Cardiac muscle cell (in vitro differentiated cells and primary cell): Measurements from ENCODE around the gene ECHDC1. TPM values are rescaled to one million over a fixed set of nuclear protein-coding genes. Genes with fewer than 3 reads are reported as not detected.
A peak's percentile ranks its signal among the peaks of the same experiment; 100 is the strongest.
"Not testable (repeated sequence)": the region's sequence is repeated elsewhere in the genome, so short reads cannot be mapped to it uniquely, and the experiment has no call there.

Source experiments
- DNase-seq, 2 donors: peaks; one replicate each; pipeline versions ENCODE4 v3.0.0 to v3.0.0-alpha.2; 2010 to 2017; ENCODE audit warnings: low read depth in 1 of 2, low spot score in 1 of 2
- H3K27ac ChIP-seq: fragments of 200-600 bp; sonication (generic); 2 replicates; pipeline ENCODE4 v1.5.1; 2016
- H3K27me3 ChIP-seq: fragments of 200-600 bp; sonication (generic); 2 replicates; pipeline ENCODE4 v1.6.0; 2016; ENCODE audit warnings: control low read depth
- H3K36me3 ChIP-seq: fragments of 200-600 bp; sonication (generic); 2 replicates; pipeline ENCODE4 v1.5.1; 2016; ENCODE audit warnings: control low read depth
- H3K4me1 ChIP-seq: fragments of 200-600 bp; sonication (generic); 2 replicates; pipeline ENCODE4 v1.8.1; 2017; ENCODE audit warnings: low read depth, mild to moderate bottlenecking, mixed run types
- H3K4me3 ChIP-seq: fragments of 200-600 bp; sonication (generic); 2 replicates; pipeline ENCODE4 v1.5.1; 2016; ENCODE audit warnings: mild to moderate bottlenecking
- H3K9me3 ChIP-seq: fragments of 200-600 bp; sonication (generic); 2 replicates; pipeline ENCODE4 v1.5.1; 2017; ENCODE audit warnings: low read depth, mild to moderate bottlenecking, control low read depth
- polyA plus RNA-seq: library from polyadenylated mRNA; unstranded; fragments of >200 nt; fragmentation: Nextera tagmentation; extraction: Ambion mirVana; gene quantifications from 2 replicates; pipeline ENCODE4 v1.2.1, GENCODE V29; 2016
- total RNA-seq: library from RNA; depleted of rRNA; stranded (reverse); fragments of >200 nt; gene quantifications from 2 replicates; pipeline ENCODE4 v1.2.3, GENCODE V29; 2016
- TF ChIP-seq, protein P1 (sequence below): IDR thresholded peaks from 2 replicates; pipeline ENCODE4 v1.5.1; 2012; ENCODE audit warnings: low read depth, mild to moderate bottlenecking, low read length

The ECHDC1 gene
- total and polyA plus RNA-seq, 2 experiments from 2014 or later, result 36.1 to 68.4 TPM

GRCh38 chr6:127385668-127386430 is 42.4 kb upstream of the ECHDC1 start:
- DNase-seq, result no peak
- Histone ChIP-seq H3K27me3 (no peaks in the 10 kb centered on the region), H3K4me3 (no peak overlapping the region), H3K9me3 (no peaks in the 10 kb centered on the region), H3K27ac (no peak overlapping the region), H3K36me3 (no peaks in the 10 kb centered on the region), H3K4me1 (peaks cover 4% of the 10 kb centered on the region)
- TF ChIP-seq, protein P1, sequence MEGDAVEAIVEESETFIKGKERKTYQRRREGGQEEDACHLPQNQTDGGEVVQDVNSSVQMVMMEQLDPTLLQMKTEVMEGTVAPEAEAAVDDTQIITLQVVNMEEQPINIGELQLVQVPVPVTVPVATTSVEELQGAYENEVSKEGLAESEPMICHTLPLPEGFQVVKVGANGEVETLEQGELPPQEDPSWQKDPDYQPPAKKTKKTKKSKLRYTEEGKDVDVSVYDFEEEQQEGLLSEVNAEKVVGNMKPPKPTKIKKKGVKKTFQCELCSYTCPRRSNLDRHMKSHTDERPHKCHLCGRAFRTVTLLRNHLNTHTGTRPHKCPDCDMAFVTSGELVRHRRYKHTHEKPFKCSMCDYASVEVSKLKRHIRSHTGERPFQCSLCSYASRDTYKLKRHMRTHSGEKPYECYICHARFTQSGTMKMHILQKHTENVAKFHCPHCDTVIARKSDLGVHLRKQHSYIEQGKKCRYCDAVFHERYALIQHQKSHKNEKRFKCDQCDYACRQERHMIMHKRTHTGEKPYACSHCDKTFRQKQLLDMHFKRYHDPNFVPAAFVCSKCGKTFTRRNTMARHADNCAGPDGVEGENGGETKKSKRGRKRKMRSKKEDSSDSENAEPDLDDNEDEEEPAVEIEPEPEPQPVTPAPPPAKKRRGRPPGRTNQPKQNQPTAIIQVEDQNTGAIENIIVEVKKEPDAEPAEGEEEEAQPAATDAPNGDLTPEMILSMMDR, result no peak

DNA sequence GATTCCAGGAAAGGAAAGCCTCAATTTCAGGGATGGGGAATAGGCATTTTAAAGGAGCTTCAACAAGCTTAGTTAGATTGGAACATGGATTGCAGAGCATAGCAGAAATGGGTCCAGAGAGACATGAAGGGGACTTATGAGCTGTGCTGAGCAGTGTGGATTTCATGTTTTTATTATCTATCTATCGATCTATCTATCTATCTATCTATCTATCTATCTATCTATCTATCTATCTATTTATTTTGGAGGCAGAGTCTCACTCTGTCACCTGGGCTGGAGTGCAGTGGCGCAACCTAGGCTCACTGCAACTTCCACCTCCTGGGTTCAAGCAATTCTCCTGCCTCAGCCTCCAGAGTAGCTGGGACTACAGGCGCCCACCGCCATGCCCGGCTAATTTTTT is 41.4 kb upstream of the ECHDC1 start:
- not testable (repeated sequence) for H3K27me3 ChIP-seq, DNase-seq, H3K4me3 ChIP-seq, H3K4me1 ChIP-seq, H3K9me3 ChIP-seq, H3K27ac ChIP-seq, H3K36me3 ChIP-seq

DNA sequence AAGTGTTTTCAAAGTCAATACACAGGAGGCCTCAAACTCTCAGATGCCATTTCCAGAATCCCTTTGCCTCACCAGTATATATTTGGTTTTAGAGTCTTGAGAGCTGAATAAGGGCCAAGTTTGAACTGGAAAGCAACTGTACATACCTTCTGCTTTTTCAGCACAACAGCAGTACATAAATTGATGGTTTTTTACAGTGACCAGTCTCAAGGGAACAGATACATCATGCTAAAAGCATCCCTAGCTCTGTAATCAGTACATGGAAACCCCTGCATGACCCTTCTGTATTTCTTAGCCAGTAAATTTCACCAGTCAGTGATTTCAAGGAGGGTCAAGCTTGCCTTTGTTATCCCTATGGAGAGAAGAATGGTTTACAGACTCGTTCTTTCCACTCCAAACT is 40.6 kb upstream of the ECHDC1 start:
- DNase-seq, result peak in 1 of 2 donors; percentile 57
- H3K27ac ChIP-seq, result no peak overlapping the region
- TF ChIP-seq, protein P1, result no peak
- no peaks in the 10 kb centered on the region for H3K27me3 ChIP-seq
- H3K4me1 ChIP-seq, result peaks cover 4% of the 10 kb centered on the region
- no peaks in the 10 kb centered on the region for H3K9me3 ChIP-seq
- no peak overlapping the region for H3K4me3 ChIP-seq
- H3K36me3 ChIP-seq, result no peaks in the 10 kb centered on the region

- H3K27ac ChIP-seq, result no peak overlapping the region
- TF ChIP-seq, protein P1, result no peak
- DNase-seq, result no peak
Observed at GRCh38 chr6:127382413-127382812, 39.0 kb upstream of the ECHDC1 start.

DNA sequence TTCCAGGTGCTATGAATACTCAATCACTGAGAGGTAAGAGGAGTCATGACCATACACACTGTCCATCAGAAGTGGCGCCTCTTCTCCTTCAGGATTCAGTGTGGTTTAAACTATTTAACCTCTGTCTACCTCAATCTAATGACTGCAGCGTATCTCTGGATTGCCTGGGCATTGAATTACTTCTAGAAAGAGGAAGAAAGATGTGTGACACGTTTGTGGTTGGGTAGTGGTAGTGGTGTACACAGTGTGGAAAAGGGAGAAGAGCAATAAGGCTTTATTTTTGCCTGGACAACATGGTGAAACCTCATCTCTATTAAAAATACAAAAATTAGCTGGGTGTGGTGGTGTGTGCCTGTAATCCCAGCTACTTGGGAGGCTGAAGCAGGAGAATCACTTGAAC is 38.0 kb upstream of the ECHDC1 start:
- DNase-seq, result no peak
- no peaks in the 10 kb centered on the region for H3K27me3 ChIP-seq
- no peaks in the 10 kb centered on the region for H3K9me3 ChIP-seq
- TF ChIP-seq, protein P1, result no peak
- H3K4me1 ChIP-seq, result no peaks in the 10 kb centered on the region
- no peak overlapping the region for H3K4me3 ChIP-seq
- no peak overlapping the region for H3K27ac ChIP-seq
- no peaks in the 10 kb centered on the region for H3K36me3 ChIP-seq

More at GRCh38 chr6:127382413-127382812, 39.0 kb upstream of the ECHDC1 start:
- H3K9me3 ChIP-seq, result no peaks in the 10 kb centered on the region
- H3K4me3 ChIP-seq, result no peak overlapping the region
- H3K36me3 ChIP-seq, result no peaks in the 10 kb centered on the region
- no peaks in the 10 kb centered on the region for H3K4me1 ChIP-seq
- no peaks in the 10 kb centered on the region for H3K27me3 ChIP-seq

DNA sequence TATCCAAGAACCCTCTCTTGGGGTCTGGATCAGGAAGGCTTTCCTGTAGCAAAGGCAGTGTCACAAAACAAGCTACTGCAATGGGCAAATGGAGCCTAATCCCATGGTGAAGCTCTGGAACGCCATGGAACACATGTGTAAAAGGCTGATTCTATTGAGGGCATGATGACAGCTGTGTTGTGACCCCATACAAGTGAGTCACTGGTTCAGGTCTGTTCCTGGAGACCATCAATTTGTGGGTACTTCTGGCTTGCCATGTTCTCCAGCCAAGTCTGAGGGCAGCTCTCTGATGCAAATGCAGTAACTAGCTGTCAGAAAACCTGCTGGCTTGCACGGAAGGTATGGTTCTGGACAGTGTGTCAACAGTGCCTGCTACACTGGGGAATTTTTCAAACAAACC is 33.3 kb upstream of the ECHDC1 start:
- TF ChIP-seq, protein P1, result no peak
- Histone ChIP-seq H3K9me3 (no peaks in the 10 kb centered on the region), H3K4me3 (no peak overlapping the region), H3K27ac (no peak overlapping the region), H3K4me1 (no peaks in the 10 kb centered on the region), H3K27me3 (no peaks in the 10 kb centered on the region), H3K36me3 (no peaks in the 10 kb centered on the region)
- DNase-seq, result no peak
